IMR-90 (cell line): ENCODE measurements around the gene METTL2B.
A peak's percentile ranks its signal among the peaks of the same experiment; 100 is the strongest.
"Not testable (repeated sequence)": the region's sequence is repeated elsewhere in the genome, so short reads cannot be mapped to it uniquely, and the experiment has no call there.

Experiments
- BHLHE40 ChIP-seq: fragments of 150-350 bp; IDR thresholded peaks from 2 replicates; pipeline ENCODE4 v1.6.1; 2016; ENCODE audit warnings: mild to moderate bottlenecking, low read depth, low read length
- CEBPB ChIP-seq: IDR thresholded peaks from 2 replicates; pipeline ENCODE4 v1.6.1; 2012; ENCODE audit warnings: low read depth, low read length, improper control_type of control experiment
- CTCF ChIP-seq: conservative IDR thresholded peaks from 2 replicates; pipeline ENCODE4 v1.5.1; 2012; ENCODE audit warnings: mild to moderate bottlenecking, low read depth, low read length, improper control_type of control experiment
- ELK1 ChIP-seq: fragments of 150-350 bp; IDR thresholded peaks from 2 replicates; pipeline ENCODE4 v1.6.1; 2016; ENCODE audit warnings: low read depth, mild to moderate bottlenecking, low read length, moderate library complexity, borderline replicate concordance
- FOS ChIP-seq: fragments of 150-350 bp; IDR thresholded peaks from 2 replicates; pipeline ENCODE4 v1.6.1; 2016; ENCODE audit warnings: low read depth, low read length
- MAFK ChIP-seq: IDR thresholded peaks from 2 replicates; pipeline ENCODE4 v1.6.1; 2012; ENCODE audit warnings: low read depth, low read length, improper control_type of control experiment
- MXI1 ChIP-seq: IDR thresholded peaks from 2 replicates; pipeline ENCODE4 v1.6.1; 2012; ENCODE audit warnings: low read depth, mild to moderate bottlenecking, low read length, moderate library complexity, borderline replicate concordance
- NFE2L2 ChIP-seq: fragments of 150-350 bp; IDR thresholded peaks from 2 replicates; pipeline ENCODE4 v1.6.1; 2016; ENCODE audit warnings: low read depth, mild to moderate bottlenecking, low read length
- POLR2A ChIP-seq: IDR thresholded peaks from 2 replicates; pipeline ENCODE4 v1.6.1; 2012; ENCODE audit warnings: mild to moderate bottlenecking, low read depth, low read length
- RAD21 ChIP-seq: IDR thresholded peaks from 2 replicates; pipeline ENCODE4 v1.6.1; 2012; ENCODE audit warnings: low read length, improper control_type of control experiment
- RCOR1 ChIP-seq: IDR thresholded peaks from 2 replicates; pipeline ENCODE4 v1.6.1; 2012; ENCODE audit warnings: mild to moderate bottlenecking, low read length, improper control_type of control experiment; ENCODE audit not compliant: insufficient replicate concordance
- SMC3 ChIP-seq: fragments of 150-350 bp; IDR thresholded peaks from 2 replicates; pipeline ENCODE4 v1.6.1; 2016; ENCODE audit warnings: low read depth, mild to moderate bottlenecking, antibody characterized with exemption, low read length, moderate library complexity
- USF2 ChIP-seq: fragments of 150-350 bp; IDR thresholded peaks from 2 replicates; pipeline ENCODE4 v1.6.1; 2017; ENCODE audit warnings: mild to moderate bottlenecking, antibody characterized with exemption, low read length, low read depth

- peak; percentile 33 for TF ChIP-seq CTCF
- TF ChIP-seq POLR2A, USF2, FOS, CEBPB, RCOR1, MAFK, MXI1, ELK1, NFE2L2, BHLHE40: not testable (repeated sequence)
- TF ChIP-seq SMC3: peak; percentile 33
- TF ChIP-seq RAD21: peak; percentile 15; the same call in 1 of the 2 replicates
Measured at GRCh38 chr7:128537410-128537809, 60.9 kb downstream of the METTL2B start.
